Fibroblast of pulmonary artery (primary cell): Measurements from ENCODE around the gene ANXA7.

Experiments used
- DNase-seq: peaks from one replicate; pipeline ENCODE4 v3.0.0-alpha.2; 2010; ENCODE audit warnings: low read depth
- H3K4me3 ChIP-seq: replicated peaks from 2 replicates; pipeline ENCODE4 v1.5.1; 2011; ENCODE audit warnings: low read depth, mild to moderate bottlenecking, control low read depth, low read length, moderate library complexity
- CTCF ChIP-seq: IDR thresholded peaks from 2 replicates; pipeline ENCODE4 v1.5.1; 2011; ENCODE audit warnings: mild to moderate bottlenecking, control low read depth, low read length, inconsistent platforms; ENCODE audit errors: missing control alignments

Gene ANXA7

DNA sequence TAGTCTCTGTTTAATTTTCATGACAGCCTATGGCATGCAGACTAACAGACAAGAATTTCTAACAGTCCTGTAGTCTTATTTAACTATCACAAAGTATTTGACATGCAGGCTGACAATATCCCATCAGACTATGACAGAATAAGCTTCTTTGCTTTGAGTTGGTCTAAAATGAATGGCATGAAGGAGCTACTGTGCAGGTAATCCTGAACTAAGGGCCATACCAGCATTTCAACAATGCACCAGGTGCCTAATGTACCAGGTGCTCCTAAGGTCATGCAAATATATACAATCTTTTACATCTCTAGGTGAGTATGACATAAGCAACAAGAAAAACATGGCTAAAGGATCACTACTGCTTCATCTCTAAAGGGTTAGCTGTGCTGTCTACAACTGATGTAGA lies 33.1 kb upstream of the ANXA7 start:
- H3K4me3 ChIP-seq = no peak overlapping the region
- no peak for TF ChIP-seq CTCF
- DNase-seq = no peak

DNA sequence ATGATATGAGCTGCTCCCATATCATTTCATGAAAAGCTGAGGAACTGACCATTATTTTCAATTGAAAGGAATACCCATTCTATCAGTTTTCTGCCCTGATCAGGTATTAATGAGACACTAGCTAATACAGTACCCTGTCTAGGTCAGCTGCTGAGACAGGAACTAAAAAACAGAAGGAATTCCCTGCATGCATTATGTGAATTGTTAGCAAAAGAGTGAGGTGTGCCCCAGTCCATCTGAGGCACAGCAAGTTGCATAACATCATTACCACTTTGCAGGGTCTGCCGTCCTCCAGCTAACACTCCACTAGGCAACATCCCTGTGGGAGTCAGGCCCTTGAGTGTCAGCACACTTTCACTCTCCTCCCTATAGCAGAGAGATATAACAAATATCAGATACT lies 30.6 kb upstream of the ANXA7 start:
- H3K4me3 ChIP-seq = no peak overlapping the region
- no peak for TF ChIP-seq CTCF
- no peak for DNase-seq

GRCh38 chr10:73439605-73440312 lies 25.9 kb upstream of the ANXA7 start:
- peak; percentile 55 for DNase-seq
- no peak overlapping the region for H3K4me3 ChIP-seq
- no peak for TF ChIP-seq CTCF

DNA sequence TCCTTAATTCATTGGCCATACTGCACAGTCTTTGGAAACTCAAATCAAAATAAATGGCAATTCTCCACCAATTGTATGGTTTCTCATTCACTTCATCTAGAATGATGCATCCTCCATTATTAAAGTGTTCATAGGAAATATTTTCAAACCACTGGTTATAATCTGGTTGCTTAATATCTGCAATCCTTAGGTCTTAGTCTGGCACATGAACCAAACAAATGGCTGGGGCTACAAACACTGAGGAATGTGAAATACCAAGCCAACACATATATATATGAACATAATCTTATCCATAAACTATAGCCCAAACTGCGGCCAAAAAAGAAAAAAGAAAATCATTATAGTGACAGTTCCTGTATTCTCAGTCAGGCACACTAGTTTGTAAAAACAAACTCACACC lies 25.2 kb upstream of the ANXA7 start:
- TF ChIP-seq CTCF = no peak
- peak; percentile 44 for DNase-seq

GRCh38 chr10:73433538-73433867 lies 19.6 kb upstream of the ANXA7 start, which contains the start of gene MSS51:
MSS51 (minus strand) TSS chr10:73433561; CDS start chr10:73428284, 5,277 bp downstream.
- DNase-seq = no peak
- no peak for TF ChIP-seq CTCF
- H3K4me3 ChIP-seq = no peak within 1 kb of the TSS

More for the DNA sequence above, 25.2 kb upstream of the ANXA7 start:
- no peak overlapping the region for H3K4me3 ChIP-seq

DNA sequence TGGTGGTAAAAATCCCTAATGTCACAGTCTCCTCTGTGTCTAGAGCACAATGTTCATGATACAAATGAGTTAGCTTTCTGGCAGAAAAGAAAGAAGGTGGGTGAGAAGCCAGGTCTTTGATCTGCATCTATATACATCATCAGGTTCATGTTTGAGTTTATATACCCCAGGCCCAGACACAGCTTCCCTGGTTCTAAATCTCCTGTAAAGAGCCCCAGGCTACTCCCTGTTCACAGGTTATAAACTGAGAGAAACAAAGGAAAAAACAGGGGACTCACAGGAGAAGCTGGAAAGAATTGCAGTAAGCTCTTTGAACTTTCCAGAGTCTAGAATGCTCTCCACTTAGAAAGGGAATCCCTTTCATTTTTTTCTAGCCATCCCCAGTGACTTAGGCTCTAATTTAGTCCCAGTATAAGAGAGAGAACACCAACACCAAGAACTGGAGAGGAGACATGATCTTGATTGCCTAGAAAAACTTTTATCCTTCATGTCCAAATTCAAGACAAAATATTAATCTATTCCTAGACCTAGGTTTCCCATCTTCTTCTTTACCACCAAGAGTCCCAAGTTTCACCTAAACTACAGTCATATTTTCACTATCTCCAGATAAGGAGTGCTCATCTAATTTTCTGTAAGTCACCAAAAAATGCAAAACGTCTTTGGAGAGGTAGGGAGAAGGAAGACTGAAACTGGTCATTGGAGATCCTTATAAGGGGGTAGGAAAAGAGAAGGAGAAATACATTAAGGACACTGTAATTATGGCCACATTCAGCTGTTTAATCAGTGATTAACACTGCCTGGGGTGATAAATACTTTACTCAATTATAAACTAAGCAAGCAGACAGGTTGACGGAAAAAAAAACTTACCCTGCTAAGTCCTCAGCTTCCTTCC lies 19.0 kb upstream of the ANXA7 start:
- H3K4me3 ChIP-seq = no peak overlapping the region
- no peak for TF ChIP-seq CTCF
- DNase-seq = no peak

DNA sequence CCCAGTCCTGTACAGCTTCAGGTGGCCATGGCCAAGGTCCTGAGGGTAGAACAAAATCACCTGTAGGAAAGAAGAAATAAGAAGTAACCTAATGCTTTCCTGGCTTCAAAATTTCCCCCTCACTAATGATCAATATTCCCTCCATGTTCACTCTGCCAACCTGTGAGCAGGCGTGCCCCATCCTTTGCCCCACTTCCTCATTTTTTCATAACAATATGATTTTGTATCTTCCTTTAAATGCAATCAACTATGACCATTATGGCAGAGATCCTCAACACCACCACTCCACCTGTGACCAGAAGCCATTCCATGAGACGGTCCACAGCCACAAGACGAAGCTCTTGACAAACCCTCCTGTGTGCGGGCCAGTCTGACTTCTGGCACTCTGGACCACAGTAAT lies 12.5 kb upstream of the ANXA7 start:
- TF ChIP-seq CTCF = no peak

More for the DNA sequence above, 12.5 kb upstream of the ANXA7 start:
- no peak for DNase-seq
- no peak overlapping the region for H3K4me3 ChIP-seq
